PC-9 (cell line): ENCODE measurements around the gene ADGRV1.
"Not testable (repeated sequence)": the region's sequence is repeated elsewhere in the genome, so short reads cannot be mapped to it uniquely, and the experiment has no call there.

ENCODE experiments used
- EZH2 ChIP-seq: fragments of 200-600 bp; sonication (generic); IDR thresholded peaks from 2 replicates; pipeline ENCODE4 v1.8.0; 2017; ENCODE audit warnings: antibody characterized with exemption, low read depth
- TF ChIP-seq, protein P1 (sequence below): fragments of 200-600 bp; sonication (generic); conservative IDR thresholded peaks from 2 replicates; pipeline ENCODE4 v1.6.1; 2017; ENCODE audit warnings: mixed run types, antibody characterized with exemption, mild to moderate bottlenecking, moderate library complexity

DNA sequence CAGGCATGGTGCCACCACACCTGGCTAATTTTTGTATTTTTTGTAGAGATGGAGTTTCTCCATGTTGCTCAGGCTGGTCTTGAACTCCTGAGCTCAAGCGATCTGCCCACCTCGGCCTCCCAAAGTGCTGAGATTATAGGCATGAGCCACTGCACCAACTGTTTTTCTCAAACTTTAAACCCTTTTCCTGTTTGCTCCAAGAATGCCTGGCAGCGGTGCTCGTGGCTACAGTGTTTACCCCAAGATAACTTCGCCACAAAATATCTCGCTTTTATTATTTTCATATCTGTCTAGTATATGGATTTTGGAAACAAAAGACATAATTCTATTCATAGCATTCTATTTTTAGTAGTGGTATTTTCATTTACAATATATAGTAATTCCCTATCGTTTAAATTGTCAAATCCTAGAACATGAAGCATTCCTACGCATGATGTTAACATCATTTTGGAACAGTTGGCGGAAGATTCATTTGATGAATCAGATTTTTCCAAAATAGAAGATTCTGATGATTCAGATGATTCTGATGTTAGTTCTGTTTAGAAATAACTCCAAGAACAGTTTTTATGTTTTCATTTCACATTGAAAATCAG, 504.6 kb downstream of the ADGRV1 start:
- TF ChIP-seq, protein P1, sequence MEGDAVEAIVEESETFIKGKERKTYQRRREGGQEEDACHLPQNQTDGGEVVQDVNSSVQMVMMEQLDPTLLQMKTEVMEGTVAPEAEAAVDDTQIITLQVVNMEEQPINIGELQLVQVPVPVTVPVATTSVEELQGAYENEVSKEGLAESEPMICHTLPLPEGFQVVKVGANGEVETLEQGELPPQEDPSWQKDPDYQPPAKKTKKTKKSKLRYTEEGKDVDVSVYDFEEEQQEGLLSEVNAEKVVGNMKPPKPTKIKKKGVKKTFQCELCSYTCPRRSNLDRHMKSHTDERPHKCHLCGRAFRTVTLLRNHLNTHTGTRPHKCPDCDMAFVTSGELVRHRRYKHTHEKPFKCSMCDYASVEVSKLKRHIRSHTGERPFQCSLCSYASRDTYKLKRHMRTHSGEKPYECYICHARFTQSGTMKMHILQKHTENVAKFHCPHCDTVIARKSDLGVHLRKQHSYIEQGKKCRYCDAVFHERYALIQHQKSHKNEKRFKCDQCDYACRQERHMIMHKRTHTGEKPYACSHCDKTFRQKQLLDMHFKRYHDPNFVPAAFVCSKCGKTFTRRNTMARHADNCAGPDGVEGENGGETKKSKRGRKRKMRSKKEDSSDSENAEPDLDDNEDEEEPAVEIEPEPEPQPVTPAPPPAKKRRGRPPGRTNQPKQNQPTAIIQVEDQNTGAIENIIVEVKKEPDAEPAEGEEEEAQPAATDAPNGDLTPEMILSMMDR = not testable (repeated sequence)
- TF ChIP-seq EZH2 = not testable (repeated sequence)
